Thyroid gland (tissue), 4 donors: ENCODE results near the gene IRAG1.

Experiments
- CTCF ChIP-seq, 6 experiments: fragments of 200-600 bp in 3 of 6; fragments of 450-650 bp in 3 of 6; sonication (generic) in 3 of 6; IDR thresholded peaks; one replicate each; pipeline ENCODE4 v1.5.1; 2016 to 2019; ENCODE audit warnings: antibody characterized with exemption in 6 of 6, mild to moderate bottlenecking in 2 of 6, inconsistent platforms in 1 of 6, moderate library complexity in 1 of 6
- POLR2A ChIP-seq, 2 donors: fragments of 450-650 bp; IDR thresholded peaks; one replicate each; pipeline ENCODE4 v1.6.1; 2017; ENCODE audit warnings: antibody characterized with exemption in 2 of 2, mild to moderate bottlenecking in 2 of 2, moderate library complexity in 1 of 2

GRCh38 chr11:10725907-10726253, 32.3 kb upstream of the IRAG1 start:
- TF ChIP-seq CTCF (IDR thresholded peaks at IDR 0.05) (no peak), POLR2A (IDR thresholded peaks at IDR 0.05) (no peak)
